H9 (cell line): ENCODE data around the gene PCSK6. TPM values are rescaled to one million over a fixed set of nuclear protein-coding genes. Genes with fewer than 3 reads are reported as not detected.
A peak's percentile ranks its signal among the peaks of the same experiment; 100 is the strongest.

Experiments used
- DNase-seq: peaks from one replicate; pipeline ENCODE4 v3.0.0-alpha.2; 2017
- H2AFZ ChIP-seq: one replicate; pipeline ENCODE4 v1.6.1; 2013; ENCODE audit warnings: mild to moderate bottlenecking, low read length, control low read depth, moderate library complexity
- H2AK5ac ChIP-seq: 2 replicates; pipeline ENCODE4 v1.6.1; 2013; ENCODE audit warnings: low read length, control low read depth, mixed read lengths; ENCODE audit not compliant: insufficient read length
- H2BK120ac ChIP-seq: one replicate; pipeline ENCODE4 v1.6.1; 2013; ENCODE audit warnings: low read depth, mild to moderate bottlenecking, low read length, control low read depth, inconsistent platforms; ENCODE audit not compliant: poor library complexity, severe bottlenecking
- H2BK12ac ChIP-seq: 2 replicates; pipeline ENCODE4 v1.6.1; 2013; ENCODE audit warnings: low read length, control low read depth, mixed read lengths, low read depth; ENCODE audit not compliant: insufficient read length
- H2BK15ac ChIP-seq: 2 replicates; pipeline ENCODE4 v1.6.1; 2013; ENCODE audit warnings: low read depth, low read length, control low read depth
- H2BK20ac ChIP-seq: one replicate; pipeline ENCODE4 v1.6.1; 2013; ENCODE audit warnings: low read depth, mild to moderate bottlenecking, low read length, control low read depth, inconsistent platforms; ENCODE audit not compliant: poor library complexity, severe bottlenecking
- H2BK5ac ChIP-seq: 2 replicates; pipeline ENCODE4 v1.6.1; 2013; ENCODE audit warnings: low read length, control low read depth, mixed read lengths; ENCODE audit not compliant: insufficient read length
- H3K14ac ChIP-seq: 2 replicates; pipeline ENCODE4 v1.6.1; 2013; ENCODE audit warnings: low read length, control low read depth; ENCODE audit not compliant: insufficient read depth
- H3K18ac ChIP-seq: 2 replicates; pipeline ENCODE4 v1.6.1; 2013; ENCODE audit warnings: low read depth, mild to moderate bottlenecking, mixed read lengths, low read length, control low read depth; ENCODE audit not compliant: insufficient read length
- H3K23ac ChIP-seq: 2 replicates; pipeline ENCODE4 v1.6.1; 2013; ENCODE audit warnings: low read length, control low read depth, mixed read lengths, low read depth; ENCODE audit not compliant: insufficient read length
- H3K23me2 ChIP-seq: 2 replicates; pipeline ENCODE4 v1.6.1; 2013; ENCODE audit warnings: low read depth, mild to moderate bottlenecking, mixed read lengths, low read length, control low read depth; ENCODE audit not compliant: insufficient read length, poor library complexity, severe bottlenecking
- H3K27ac ChIP-seq: 2 replicates; pipeline ENCODE4 v1.5.1; 2013; ENCODE audit warnings: low read length, control low read depth, mixed read lengths, low read depth; ENCODE audit not compliant: insufficient read length
- H3K27me3 ChIP-seq: 2 replicates; pipeline ENCODE4 v1.6.1; 2013; ENCODE audit warnings: low read length, control low read depth, inconsistent platforms; ENCODE audit not compliant: insufficient read depth
- H3K4ac ChIP-seq: 2 replicates; pipeline ENCODE4 v1.6.1; 2013; ENCODE audit warnings: low read depth, mild to moderate bottlenecking, control low read depth, inconsistent platforms, low read length, moderate library complexity
- H3K4me1 ChIP-seq: 2 replicates; pipeline ENCODE4 v1.6.1; 2013; ENCODE audit warnings: low read length, control low read depth, inconsistent platforms; ENCODE audit not compliant: insufficient read depth
- H3K4me2 ChIP-seq: 2 replicates; pipeline ENCODE4 v1.6.1; 2013; ENCODE audit warnings: low read length, control low read depth, mixed read lengths; ENCODE audit not compliant: insufficient read length, insufficient read depth
- H3K56ac ChIP-seq: 2 replicates; pipeline ENCODE4 v1.6.1; 2013; ENCODE audit warnings: low read depth, mild to moderate bottlenecking, mixed read lengths, low read length, control low read depth; ENCODE audit not compliant: insufficient read length
- H3K79me1 ChIP-seq: 2 replicates; pipeline ENCODE4 v1.6.1; 2013; ENCODE audit warnings: low read depth, mild to moderate bottlenecking, moderate library complexity, low read length, control low read depth, inconsistent platforms; ENCODE audit not compliant: insufficient read depth, poor library complexity, severe bottlenecking
- H3K79me2 ChIP-seq: 2 replicates; pipeline ENCODE4 v1.6.1; 2013; ENCODE audit warnings: low read length, control low read depth, inconsistent platforms; ENCODE audit not compliant: insufficient read depth
- H3K9ac ChIP-seq: 2 replicates; pipeline ENCODE4 v1.6.1; 2013; ENCODE audit warnings: low read length, control low read depth, mixed read lengths; ENCODE audit not compliant: insufficient read length; ENCODE audit errors: extremely low read depth
- H3K9me3 ChIP-seq: one replicate; pipeline ENCODE4 v1.6.1; 2013; ENCODE audit warnings: low read depth, low read length, inconsistent platforms; ENCODE audit not compliant: control insufficient read depth
- H3T11ph ChIP-seq: one replicate; pipeline ENCODE4 v1.6.1; 2013; ENCODE audit warnings: mild to moderate bottlenecking, low read length, control low read depth, inconsistent platforms
- H4K20me1 ChIP-seq: one replicate; pipeline ENCODE4 v1.6.1; 2013; ENCODE audit not compliant: control insufficient read depth, insufficient read length, insufficient read depth
- H4K5ac ChIP-seq: 2 replicates; pipeline ENCODE4 v1.6.1; 2013; ENCODE audit warnings: low read depth, mild to moderate bottlenecking, mixed read lengths, low read length, control low read depth; ENCODE audit not compliant: insufficient read length
- H4K8ac ChIP-seq: replicated peaks from 2 replicates; pipeline ENCODE4 v1.6.1; 2013; ENCODE audit warnings: low read length, control low read depth, mixed read lengths, low read depth; ENCODE audit not compliant: insufficient read length
- H4K91ac ChIP-seq: 2 replicates; pipeline ENCODE4 v1.6.1; 2013; ENCODE audit warnings: low read depth, mild to moderate bottlenecking, moderate library complexity, mixed read lengths, low read length, control low read depth; ENCODE audit not compliant: insufficient read length
- H3K27ac Mint-ChIP-seq, 3 experiments: 2 replicates in 2 of 3; 3 replicates in 1 of 3; pipeline ENCODE4 v1.8.0; 2020 to 2021; ENCODE audit warnings: mixed read lengths in 3 of 3, mild to moderate bottlenecking in 1 of 3, moderate library complexity in 1 of 3
- H3K27me3 Mint-ChIP-seq: 2 replicates; pipeline ENCODE4 v1.8.0; 2021; ENCODE audit warnings: low read depth, mild to moderate bottlenecking, moderate library complexity, mixed read lengths
- H3K36me3 Mint-ChIP-seq, 3 experiments: 2 replicates in 2 of 3; 3 replicates in 1 of 3; pipeline ENCODE4 v1.8.0; 2020 to 2021; ENCODE audit warnings: low read depth in 3 of 3, mixed read lengths in 3 of 3; ENCODE audit not compliant: insufficient read depth in 1 of 3
- H3K4me1 Mint-ChIP-seq, 2 experiments: 2 replicates each; pipeline ENCODE4 v1.8.0; 2020; ENCODE audit warnings: mixed read lengths in 2 of 2
- H3K4me3 Mint-ChIP-seq, 2 experiments: 2 replicates in 1 of 2; 3 replicates in 1 of 2; pipeline ENCODE4 v1.8.0; 2020 to 2021; ENCODE audit warnings: mild to moderate bottlenecking in 2 of 2, mixed read lengths in 2 of 2, moderate library complexity in 1 of 2
- H3K9me3 Mint-ChIP-seq, 2 experiments: 2 replicates in 1 of 2; 3 replicates in 1 of 2; pipeline ENCODE4 v1.8.0; 2020; ENCODE audit warnings: mild to moderate bottlenecking in 2 of 2, mixed read lengths in 2 of 2, moderate library complexity in 1 of 2
- WGBS: extraction: QIAGEN DNeasy Blood & Tissue Kit; methylation state at CpG from one replicate; pipeline ENCODE4 v1.1.7; 2013; ENCODE audit warnings: missing lambda C conversion rate, low lambda C conversion rate, mixed read lengths; ENCODE audit not compliant: insufficient read length; ENCODE audit errors: extremely low coverage; 5-methylcytosine and 5-hydroxymethylcytosine counted together
- total RNA-seq: library from RNA; stranded (reverse); gene quantifications from 2 replicates; pipeline ENCODE4 v1.2.1, GENCODE V29; 2021
- TF ChIP-seq, protein P1 (sequence below): fragments of 200-600 bp; sonication (generic); conservative IDR thresholded peaks from 3 replicates; pipeline ENCODE4 v1.8.0; 2021; ENCODE audit warnings: antibody characterized with exemption, mild to moderate bottlenecking

The PCSK6 gene
- total RNA-seq, 1 experiment from 2014 or later, result 4.0 TPM

DNA sequence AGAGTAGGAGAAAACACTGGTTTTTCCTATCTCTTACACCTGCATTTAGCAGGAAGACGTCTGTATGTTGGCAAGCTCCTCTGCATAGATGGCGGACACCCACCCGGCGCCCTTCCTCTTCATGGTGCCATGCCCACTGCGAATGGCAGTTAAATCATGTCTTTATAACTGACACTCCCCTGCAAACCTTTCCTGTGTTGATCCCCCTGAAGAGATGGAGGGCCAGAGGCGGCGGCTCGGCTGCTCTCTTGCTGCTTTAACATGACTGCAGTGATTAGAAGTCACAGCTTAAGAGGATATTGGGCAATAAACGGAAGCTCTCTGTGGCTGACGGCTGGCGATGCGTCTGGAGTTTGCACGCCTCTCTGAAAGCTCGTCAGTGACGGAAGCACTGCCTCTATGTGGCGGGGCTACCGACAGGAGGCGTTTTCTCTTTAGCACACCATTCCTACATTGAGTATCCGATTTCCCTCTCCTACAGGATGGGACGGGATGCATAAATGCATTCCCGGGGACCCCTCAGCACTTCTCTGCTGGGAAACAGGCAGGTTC, 168.9 kb downstream of the PCSK6 start:
- no peaks in the 10 kb centered on the region for H3K9me3 Mint-ChIP-seq
- no peak overlapping the region for H4K5ac ChIP-seq
- no peak overlapping the region for H3K18ac ChIP-seq
- H2BK15ac ChIP-seq, result no peak overlapping the region
- no peaks in the 10 kb centered on the region for H3K4me1 ChIP-seq
- no peak overlapping the region for H3K4me3 Mint-ChIP-seq
- H2BK5ac ChIP-seq, result no peak overlapping the region
- no peaks in the 10 kb centered on the region for H4K20me1 ChIP-seq
- DNase-seq, result peak; percentile 78
- no peaks in the 10 kb centered on the region for H3K23me2 ChIP-seq
- TF ChIP-seq, protein P1, sequence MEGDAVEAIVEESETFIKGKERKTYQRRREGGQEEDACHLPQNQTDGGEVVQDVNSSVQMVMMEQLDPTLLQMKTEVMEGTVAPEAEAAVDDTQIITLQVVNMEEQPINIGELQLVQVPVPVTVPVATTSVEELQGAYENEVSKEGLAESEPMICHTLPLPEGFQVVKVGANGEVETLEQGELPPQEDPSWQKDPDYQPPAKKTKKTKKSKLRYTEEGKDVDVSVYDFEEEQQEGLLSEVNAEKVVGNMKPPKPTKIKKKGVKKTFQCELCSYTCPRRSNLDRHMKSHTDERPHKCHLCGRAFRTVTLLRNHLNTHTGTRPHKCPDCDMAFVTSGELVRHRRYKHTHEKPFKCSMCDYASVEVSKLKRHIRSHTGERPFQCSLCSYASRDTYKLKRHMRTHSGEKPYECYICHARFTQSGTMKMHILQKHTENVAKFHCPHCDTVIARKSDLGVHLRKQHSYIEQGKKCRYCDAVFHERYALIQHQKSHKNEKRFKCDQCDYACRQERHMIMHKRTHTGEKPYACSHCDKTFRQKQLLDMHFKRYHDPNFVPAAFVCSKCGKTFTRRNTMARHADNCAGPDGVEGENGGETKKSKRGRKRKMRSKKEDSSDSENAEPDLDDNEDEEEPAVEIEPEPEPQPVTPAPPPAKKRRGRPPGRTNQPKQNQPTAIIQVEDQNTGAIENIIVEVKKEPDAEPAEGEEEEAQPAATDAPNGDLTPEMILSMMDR, result peak; percentile 79
- H3K4me1 Mint-ChIP-seq, result peaks cover 4 to 8% of the 10 kb centered on the region in 2 experiments
- H3K79me2 ChIP-seq, result no peaks in the 10 kb centered on the region
- no peak overlapping the region for H3K27ac ChIP-seq
- H2BK120ac ChIP-seq, result no peak overlapping the region
- no peak overlapping the region for H3K23ac ChIP-seq
- H3K9ac ChIP-seq, result no peak overlapping the region
- H4K8ac ChIP-seq, result no peak overlapping the region
- H4K91ac ChIP-seq, result no peak overlapping the region
- H3K4me2 ChIP-seq, result no peak overlapping the region
- no peaks in the 10 kb centered on the region for H3K79me1 ChIP-seq
- H2BK20ac ChIP-seq, result no peak overlapping the region
- no peak overlapping the region for H3T11ph ChIP-seq
- H2BK12ac ChIP-seq, result no peak overlapping the region
- no CpG with 5 or more reads among the region's 21 CpGs for WGBS
- no peak overlapping the region; a peak in 1 of 7 replicates for H3K27ac Mint-ChIP-seq
- no peak overlapping the region for H2AK5ac ChIP-seq
- no peak overlapping the region for H2AFZ ChIP-seq
- H3K27me3 ChIP-seq, result no peaks in the 10 kb centered on the region
- H3K14ac ChIP-seq, result no peak overlapping the region
- H3K27me3 Mint-ChIP-seq, result peaks cover 32% of the 10 kb centered on the region
- no peak overlapping the region for H3K4ac ChIP-seq
- no peaks in the 10 kb centered on the region for H3K9me3 ChIP-seq
- no peaks in the 10 kb centered on the region for H3K36me3 Mint-ChIP-seq
- H3K56ac ChIP-seq, result no peak overlapping the region
